Muscle of leg (tissue), 11 donors: ENCODE measurements around the gene TMED4. TPM values are rescaled to one million over a fixed set of nuclear protein-coding genes. Genes with fewer than 3 reads are reported as not detected.

Experiments
- DNase-seq: peaks from one replicate; pipeline ENCODE4 v3.0.0; 2013
- H3K27ac ChIP-seq: one replicate; pipeline ENCODE4 v1.5.1; 2013; ENCODE audit warnings: mild to moderate bottlenecking, low read length, control low read depth
- H3K27me3 ChIP-seq: one replicate; pipeline ENCODE4 v1.6.1; 2013; ENCODE audit warnings: low read length; ENCODE audit not compliant: control insufficient read depth, insufficient read depth
- H3K36me3 ChIP-seq: one replicate; pipeline ENCODE4 v1.6.1; 2013; ENCODE audit warnings: low read length; ENCODE audit not compliant: control insufficient read depth, insufficient read depth
- H3K4me1 ChIP-seq: one replicate; pipeline ENCODE4 v1.6.1; 2013; ENCODE audit warnings: low read length; ENCODE audit not compliant: control insufficient read depth, insufficient read depth
- H3K4me3 ChIP-seq: one replicate; pipeline ENCODE4 v1.5.1; 2013; ENCODE audit warnings: low read length, control low read depth
- H3K9me3 ChIP-seq: replicated peaks from 2 replicates; pipeline ENCODE4 v1.6.1; 2013; ENCODE audit warnings: low read depth, low read length; ENCODE audit not compliant: control insufficient read depth
- WGBS: methylation state at CpG from one replicate; pipeline ENCODE4 v1.1.5; 2013; ENCODE audit warnings: missing lambda C conversion rate; ENCODE audit not compliant: insufficient coverage; 5-methylcytosine and 5-hydroxymethylcytosine counted together
- polyA plus RNA-seq, 8 donors: library from polyadenylated mRNA; unstranded; fragments of 120-200 nt; gene quantifications; one replicate each; pipeline versions ENCODE4 v1.2.1 to v1.2.3, GENCODE V29; 2013; ENCODE audit warnings: inconsistent platforms in 1 of 8, low replicate concordance in 1 of 8; ENCODE audit not compliant: insufficient read length in 8 of 8, insufficient read depth in 1 of 8
- total RNA-seq: library from RNA; stranded (reverse); fragments of 120-200 nt; gene quantifications from one replicate; pipeline ENCODE4 v1.2.4, GENCODE V29; 2013

The TMED4 gene
- total and polyA plus RNA-seq, 9 donors, result 74.8 to 97.8 (median 82.9) TPM

GRCh38 chr7:44622342-44623151 lies 40.5 kb upstream of the TMED4 start:
- Histone ChIP-seq H3K9me3 (no peaks in the 10 kb centered on the region), H3K36me3 (peaks cover 26% of the 10 kb centered on the region), H3K27ac (peak overlapping the region; percentile 35), H3K4me1 (peaks cover 10% of the 10 kb centered on the region), H3K27me3 (no peaks in the 10 kb centered on the region), H3K4me3 (no peak overlapping the region)
- 100% methylated on average over 1 of the region's 5 CpGs for WGBS
- DNase-seq, result no peak

GRCh38 chr7:44621750-44622103 lies 39.7 kb upstream of the TMED4 start:
- Histone ChIP-seq H3K27ac (no peak overlapping the region), H3K4me3 (no peak overlapping the region), H3K27me3 (no peaks in the 10 kb centered on the region), H3K4me1 (peaks cover 10% of the 10 kb centered on the region), H3K36me3 (peaks cover 25% of the 10 kb centered on the region), H3K9me3 (no peaks in the 10 kb centered on the region)
- WGBS, result 76% methylated on average over 2 of the region's 5 CpGs
- DNase-seq, result no peak

GRCh38 chr7:44621034-44621749 lies 39.2 kb upstream of the TMED4 start:
- no peaks in the 10 kb centered on the region for H3K27me3 ChIP-seq
- WGBS, result 81% methylated on average over 4 of the region's 11 CpGs
- DNase-seq, result no peak
- no peaks in the 10 kb centered on the region for H3K9me3 ChIP-seq
- no peak overlapping the region for H3K27ac ChIP-seq
- peaks cover 10% of the 10 kb centered on the region for H3K4me1 ChIP-seq
- H3K36me3 ChIP-seq, result peaks cover 20% of the 10 kb centered on the region
- H3K4me3 ChIP-seq, result no peak overlapping the region

GRCh38 chr7:44618753-44619152 lies 36.7 kb upstream of the TMED4 start:
- Histone ChIP-seq H3K36me3 (no peaks in the 10 kb centered on the region), H3K4me3 (no peak overlapping the region), H3K27ac (no peak overlapping the region), H3K9me3 (no peaks in the 10 kb centered on the region), H3K27me3 (no peaks in the 10 kb centered on the region), H3K4me1 (peaks cover 10% of the 10 kb centered on the region)
- WGBS, result 89% methylated on average over 1 of the region's 3 CpGs
- no peak for DNase-seq

- Histone ChIP-seq H3K4me1 (peaks cover 9% of the 10 kb centered on the region), H3K4me3 (no peak overlapping the region), H3K27me3 (no peaks in the 10 kb centered on the region), H3K27ac (no peak overlapping the region), H3K9me3 (no peaks in the 10 kb centered on the region), H3K36me3 (no peaks in the 10 kb centered on the region)
- DNase-seq, result no peak
- no CpG with 5 or more reads among the region's 1 CpG for WGBS
Measured at GRCh38 chr7:44618045-44618444, 36.0 kb upstream of the TMED4 start.

- Histone ChIP-seq H3K27me3 (no peaks in the 10 kb centered on the region), H3K4me1 (peaks cover 5% of the 10 kb centered on the region), H3K27ac (no peak overlapping the region), H3K4me3 (no peak overlapping the region), H3K36me3 (no peaks in the 10 kb centered on the region), H3K9me3 (no peaks in the 10 kb centered on the region)
- no CpG with 5 or more reads among the region's 2 CpGs for WGBS
- no peak for DNase-seq
Measured at GRCh38 chr7:44617225-44617890, 35.3 kb upstream of the TMED4 start.

GRCh38 chr7:44616545-44616944 lies 34.5 kb upstream of the TMED4 start:
- 100% methylated on average over 4 of the region's 12 CpGs for WGBS
- H3K4me1 ChIP-seq, result peaks cover 5% of the 10 kb centered on the region
- no peaks in the 10 kb centered on the region for H3K27me3 ChIP-seq
- H3K4me3 ChIP-seq, result no peak overlapping the region
- no peaks in the 10 kb centered on the region for H3K9me3 ChIP-seq
- no peak overlapping the region for H3K27ac ChIP-seq
- no peaks in the 10 kb centered on the region for H3K36me3 ChIP-seq
- DNase-seq, result no peak

GRCh38 chr7:44615793-44616192 lies 33.8 kb upstream of the TMED4 start:
- WGBS, result no CpG with 5 or more reads among the region's 5 CpGs
- H3K36me3 ChIP-seq, result no peaks in the 10 kb centered on the region
- H3K27ac ChIP-seq, result peak overlapping the region; percentile 40
- H3K9me3 ChIP-seq, result no peaks in the 10 kb centered on the region
- H3K27me3 ChIP-seq, result no peaks in the 10 kb centered on the region
- no peak overlapping the region for H3K4me3 ChIP-seq
- no peak for DNase-seq
- peaks cover 5% of the 10 kb centered on the region for H3K4me1 ChIP-seq

GRCh38 chr7:44615149-44615611 lies 33.1 kb upstream of the TMED4 start:
- Histone ChIP-seq H3K36me3 (no peaks in the 10 kb centered on the region), H3K4me1 (peaks cover 5% of the 10 kb centered on the region), H3K4me3 (no peak overlapping the region), H3K9me3 (no peaks in the 10 kb centered on the region), H3K27ac (peak overlapping the region; percentile 40), H3K27me3 (no peaks in the 10 kb centered on the region)
- no CpG with 5 or more reads among the region's 2 CpGs for WGBS
- DNase-seq, result peak; percentile 58

- H3K36me3 ChIP-seq, result no peaks in the 10 kb centered on the region
- H3K27ac ChIP-seq, result no peak overlapping the region
- DNase-seq, result no peak
- 80% methylated on average over 1 of the region's 3 CpGs for WGBS
- H3K27me3 ChIP-seq, result no peaks in the 10 kb centered on the region
- H3K4me3 ChIP-seq, result no peak overlapping the region
- H3K9me3 ChIP-seq, result no peaks in the 10 kb centered on the region
- peaks cover 16% of the 10 kb centered on the region for H3K4me1 ChIP-seq
Measured at GRCh38 chr7:44609829-44610228, 27.8 kb upstream of the TMED4 start.
